Liver (tissue), 3 donors: ENCODE results near the gene CITED2.

Experiments
- EGR1 ChIP-seq, 2 donors: IDR thresholded peaks; 2 replicates each; pipeline ENCODE4 v1.6.1; 2016 to 2018; ENCODE audit warnings: antibody characterized with exemption in 2 of 2, low read depth in 2 of 2
- GABPA ChIP-seq, 2 donors: IDR thresholded peaks in 1 of 2; conservative IDR thresholded peaks in 1 of 2; 2 replicates each; pipeline ENCODE4 v1.6.1; 2016; ENCODE audit warnings: antibody characterized with exemption in 2 of 2, mild to moderate bottlenecking in 1 of 2, moderate library complexity in 1 of 2
- HNF4G ChIP-seq: IDR thresholded peaks from 2 replicates; pipeline ENCODE4 v1.6.1; 2016; ENCODE audit warnings: antibody characterized with exemption
- JUND ChIP-seq, 2 donors: IDR thresholded peaks; 2 replicates each; pipeline ENCODE4 v1.6.1; 2016; ENCODE audit warnings: antibody characterized with exemption in 2 of 2
- RAD21 ChIP-seq, 2 donors: IDR thresholded peaks; 2 replicates each; pipeline ENCODE4 v1.6.1; 2016; ENCODE audit warnings: antibody characterized with exemption in 2 of 2, mild to moderate bottlenecking in 2 of 2
- RXRA ChIP-seq, 2 donors: IDR thresholded peaks; 2 replicates each; pipeline ENCODE4 v1.6.1; 2017 to 2018; ENCODE audit warnings: antibody characterized with exemption in 2 of 2, mild to moderate bottlenecking in 1 of 2
- SP1 ChIP-seq: IDR thresholded peaks from 2 replicates; pipeline ENCODE4 v1.6.1; 2018; ENCODE audit warnings: antibody characterized with exemption, mild to moderate bottlenecking
- TAF1 ChIP-seq: conservative IDR thresholded peaks from 2 replicates; pipeline ENCODE4 v1.6.1; 2016; ENCODE audit warnings: antibody characterized with exemption, mild to moderate bottlenecking
- TF ChIP-seq, protein P1 (sequence below): IDR thresholded peaks from 2 replicates; pipeline ENCODE4 v1.6.1; 2016; ENCODE audit warnings: antibody characterized with exemption, mild to moderate bottlenecking
- TF ChIP-seq, protein P2 (sequence below): fragments of 150-350 bp; IDR thresholded peaks from 2 replicates; pipeline ENCODE4 v1.5.1; 2017; ENCODE audit warnings: improper control_type of control experiment, low read depth, low read length; ENCODE audit not compliant: missing input control
- TF ChIP-seq, protein P3 (sequence below): IDR thresholded peaks from 2 replicates; pipeline ENCODE4 v1.6.1; 2016; ENCODE audit warnings: antibody characterized with exemption
- TF ChIP-seq, protein P4 (sequence below): IDR thresholded peaks from 2 replicates; pipeline ENCODE4 v1.6.1; 2016; ENCODE audit warnings: antibody characterized with exemption
- TF ChIP-seq, protein P5 (sequence below): IDR thresholded peaks from 2 replicates; pipeline ENCODE4 v1.6.1; 2016; ENCODE audit warnings: antibody characterized with exemption
- donor health status: healthy.
- donor health status: healthy.

DNA sequence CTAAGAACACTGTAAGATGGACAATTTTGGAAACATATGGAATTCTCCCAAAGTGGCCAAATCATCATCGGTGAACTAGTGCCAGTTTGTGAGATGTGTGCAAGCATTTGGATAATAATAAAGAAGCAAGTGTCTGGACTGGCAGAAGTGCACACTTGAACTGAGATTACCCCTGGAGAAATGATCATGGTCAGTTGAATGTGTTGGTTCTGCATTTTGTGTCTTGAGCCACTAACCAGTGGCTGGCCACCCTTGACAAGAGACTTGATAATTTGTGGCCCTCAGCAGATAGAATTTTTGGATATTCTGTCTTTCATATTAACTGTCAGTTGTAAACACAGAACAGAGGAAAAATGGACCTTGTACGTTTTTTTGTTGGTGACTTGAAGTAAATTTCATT is 37.4 kb downstream of the CITED2 start:
- no peak for TF ChIP-seq RAD21 (IDR thresholded peaks at IDR 0.05)
- TF ChIP-seq, protein P1, sequence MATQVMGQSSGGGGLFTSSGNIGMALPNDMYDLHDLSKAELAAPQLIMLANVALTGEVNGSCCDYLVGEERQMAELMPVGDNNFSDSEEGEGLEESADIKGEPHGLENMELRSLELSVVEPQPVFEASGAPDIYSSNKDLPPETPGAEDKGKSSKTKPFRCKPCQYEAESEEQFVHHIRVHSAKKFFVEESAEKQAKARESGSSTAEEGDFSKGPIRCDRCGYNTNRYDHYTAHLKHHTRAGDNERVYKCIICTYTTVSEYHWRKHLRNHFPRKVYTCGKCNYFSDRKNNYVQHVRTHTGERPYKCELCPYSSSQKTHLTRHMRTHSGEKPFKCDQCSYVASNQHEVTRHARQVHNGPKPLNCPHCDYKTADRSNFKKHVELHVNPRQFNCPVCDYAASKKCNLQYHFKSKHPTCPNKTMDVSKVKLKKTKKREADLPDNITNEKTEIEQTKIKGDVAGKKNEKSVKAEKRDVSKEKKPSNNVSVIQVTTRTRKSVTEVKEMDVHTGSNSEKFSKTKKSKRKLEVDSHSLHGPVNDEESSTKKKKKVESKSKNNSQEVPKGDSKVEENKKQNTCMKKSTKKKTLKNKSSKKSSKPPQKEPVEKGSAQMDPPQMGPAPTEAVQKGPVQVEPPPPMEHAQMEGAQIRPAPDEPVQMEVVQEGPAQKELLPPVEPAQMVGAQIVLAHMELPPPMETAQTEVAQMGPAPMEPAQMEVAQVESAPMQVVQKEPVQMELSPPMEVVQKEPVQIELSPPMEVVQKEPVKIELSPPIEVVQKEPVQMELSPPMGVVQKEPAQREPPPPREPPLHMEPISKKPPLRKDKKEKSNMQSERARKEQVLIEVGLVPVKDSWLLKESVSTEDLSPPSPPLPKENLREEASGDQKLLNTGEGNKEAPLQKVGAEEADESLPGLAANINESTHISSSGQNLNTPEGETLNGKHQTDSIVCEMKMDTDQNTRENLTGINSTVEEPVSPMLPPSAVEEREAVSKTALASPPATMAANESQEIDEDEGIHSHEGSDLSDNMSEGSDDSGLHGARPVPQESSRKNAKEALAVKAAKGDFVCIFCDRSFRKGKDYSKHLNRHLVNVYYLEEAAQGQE, result no peak
- TF ChIP-seq, protein P2, sequence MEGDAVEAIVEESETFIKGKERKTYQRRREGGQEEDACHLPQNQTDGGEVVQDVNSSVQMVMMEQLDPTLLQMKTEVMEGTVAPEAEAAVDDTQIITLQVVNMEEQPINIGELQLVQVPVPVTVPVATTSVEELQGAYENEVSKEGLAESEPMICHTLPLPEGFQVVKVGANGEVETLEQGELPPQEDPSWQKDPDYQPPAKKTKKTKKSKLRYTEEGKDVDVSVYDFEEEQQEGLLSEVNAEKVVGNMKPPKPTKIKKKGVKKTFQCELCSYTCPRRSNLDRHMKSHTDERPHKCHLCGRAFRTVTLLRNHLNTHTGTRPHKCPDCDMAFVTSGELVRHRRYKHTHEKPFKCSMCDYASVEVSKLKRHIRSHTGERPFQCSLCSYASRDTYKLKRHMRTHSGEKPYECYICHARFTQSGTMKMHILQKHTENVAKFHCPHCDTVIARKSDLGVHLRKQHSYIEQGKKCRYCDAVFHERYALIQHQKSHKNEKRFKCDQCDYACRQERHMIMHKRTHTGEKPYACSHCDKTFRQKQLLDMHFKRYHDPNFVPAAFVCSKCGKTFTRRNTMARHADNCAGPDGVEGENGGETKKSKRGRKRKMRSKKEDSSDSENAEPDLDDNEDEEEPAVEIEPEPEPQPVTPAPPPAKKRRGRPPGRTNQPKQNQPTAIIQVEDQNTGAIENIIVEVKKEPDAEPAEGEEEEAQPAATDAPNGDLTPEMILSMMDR, result no peak
- TF ChIP-seq JUND (IDR thresholded peaks at IDR 0.05), result no peak
- no peak for TF ChIP-seq SP1
- TF ChIP-seq EGR1 (IDR thresholded peaks at IDR 0.05; ENCODE audit: low read depth in 2 of 2), result no peak
- no peak for TF ChIP-seq HNF4G
- TF ChIP-seq GABPA (IDR thresholded peaks at IDR 0.05 in 1 of 2, conservative IDR thresholded peaks at IDR 0.05 in 1 of 2), result no peak
- no peak for TF ChIP-seq RXRA (IDR thresholded peaks at IDR 0.05)
- TF ChIP-seq, protein P3, sequence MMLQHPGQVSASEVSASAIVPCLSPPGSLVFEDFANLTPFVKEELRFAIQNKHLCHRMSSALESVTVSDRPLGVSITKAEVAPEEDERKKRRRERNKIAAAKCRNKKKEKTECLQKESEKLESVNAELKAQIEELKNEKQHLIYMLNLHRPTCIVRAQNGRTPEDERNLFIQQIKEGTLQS, result no peak
- TF ChIP-seq, protein P4, sequence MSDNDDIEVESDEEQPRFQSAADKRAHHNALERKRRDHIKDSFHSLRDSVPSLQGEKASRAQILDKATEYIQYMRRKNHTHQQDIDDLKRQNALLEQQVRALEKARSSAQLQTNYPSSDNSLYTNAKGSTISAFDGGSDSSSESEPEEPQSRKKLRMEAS, result no peak
- TF ChIP-seq, protein P5, sequence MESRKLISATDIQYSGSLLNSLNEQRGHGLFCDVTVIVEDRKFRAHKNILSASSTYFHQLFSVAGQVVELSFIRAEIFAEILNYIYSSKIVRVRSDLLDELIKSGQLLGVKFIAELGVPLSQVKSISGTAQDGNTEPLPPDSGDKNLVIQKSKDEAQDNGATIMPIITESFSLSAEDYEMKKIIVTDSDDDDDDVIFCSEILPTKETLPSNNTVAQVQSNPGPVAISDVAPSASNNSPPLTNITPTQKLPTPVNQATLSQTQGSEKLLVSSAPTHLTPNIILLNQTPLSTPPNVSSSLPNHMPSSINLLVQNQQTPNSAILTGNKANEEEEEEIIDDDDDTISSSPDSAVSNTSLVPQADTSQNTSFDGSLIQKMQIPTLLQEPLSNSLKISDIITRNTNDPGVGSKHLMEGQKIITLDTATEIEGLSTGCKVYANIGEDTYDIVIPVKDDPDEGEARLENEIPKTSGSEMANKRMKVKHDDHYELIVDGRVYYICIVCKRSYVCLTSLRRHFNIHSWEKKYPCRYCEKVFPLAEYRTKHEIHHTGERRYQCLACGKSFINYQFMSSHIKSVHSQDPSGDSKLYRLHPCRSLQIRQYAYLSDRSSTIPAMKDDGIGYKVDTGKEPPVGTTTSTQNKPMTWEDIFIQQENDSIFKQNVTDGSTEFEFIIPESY, result no peak
- no peak for TF ChIP-seq TAF1
